HEK293 (cell line): ENCODE measurements around the gene ACSM4.

Experiments used
- CTCF ChIA-PET: fragments of 350-600 bp; formaldehyde crosslinking; extraction: SDS; loops from one replicate; lab custom pipeline; 2021; ENCODE audit warnings: antibody characterized with exemption; lab: Yijun Ruan, JAX
- POLR2A ChIA-PET: fragments of 300-600 bp; formaldehyde crosslinking; extraction: SDS; loops from one replicate; lab custom pipeline; 2020; ENCODE audit warnings: antibody characterized with exemption, inconsistent platforms; lab: Yijun Ruan, JAX
- H3K27ac ChIP-seq: fragments of 200-500 bp; sonication (Bioruptor generic); 2 replicates; pipeline ENCODE4 v1.5.1; 2014; ENCODE audit warnings: low read depth, low read length, control low read depth, inconsistent platforms; ENCODE audit errors: extremely low read depth
- H3K36me3 ChIP-seq, 2 experiments: fragments of 200-500 bp in 1 of 2; sonication (Bioruptor generic) in 1 of 2; 1 replicate in 1 of 2; 2 replicates in 1 of 2; pipeline ENCODE4 v1.5.1; 2014 to 2017; ENCODE audit warnings: inconsistent platforms in 2 of 2, low read length in 2 of 2; ENCODE audit not compliant: control insufficient read depth in 2 of 2, insufficient read depth in 1 of 2
- H3K4me1 ChIP-seq: fragments of 200-500 bp; sonication (Bioruptor generic); 2 replicates; pipeline ENCODE4 v1.5.1; 2014; ENCODE audit warnings: mild to moderate bottlenecking, low read length, inconsistent platforms; ENCODE audit not compliant: control insufficient read depth, insufficient read depth
- H3K4me3 ChIP-seq: 2 replicates; pipeline ENCODE4 v1.5.1; 2011; ENCODE audit warnings: low read depth, mild to moderate bottlenecking, control low read depth, low read length, moderate library complexity
- H3K9me3 ChIP-seq: fragments of 200-500 bp; sonication (Bioruptor generic); 2 replicates; pipeline ENCODE4 v1.5.1; 2014; ENCODE audit warnings: low read depth, low read length, inconsistent platforms; ENCODE audit not compliant: control insufficient read depth, insufficient read depth
- GFI1B ChIP-seq: fragments of 450-650 bp; formaldehyde crosslinking; IDR thresholded peaks from 2 replicates; pipeline ENCODE4 v1.5.1; 2016; ENCODE audit warnings: missing biosample characterization, missing genetic modification characterization
- REPIN1 ChIP-seq: fragments of 450-650 bp; formaldehyde crosslinking; IDR thresholded peaks from 2 replicates; pipeline ENCODE4 v1.5.1; 2017; ENCODE audit warnings: missing biosample characterization, missing genetic modification characterization, low read depth
- ZNF214 ChIP-seq: fragments of 450-650 bp; formaldehyde crosslinking; IDR thresholded peaks from 2 replicates; pipeline ENCODE4 v1.5.1; 2017; ENCODE audit warnings: missing biosample characterization, mild to moderate bottlenecking, missing genetic modification characterization, borderline replicate concordance
- ZNF544 ChIP-seq: fragments of 450-650 bp; formaldehyde crosslinking; IDR thresholded peaks from 2 replicates; pipeline ENCODE4 v1.5.0; 2017; ENCODE audit warnings: missing biosample characterization, missing genetic modification characterization
- ZNF664 ChIP-seq: fragments of 450-650 bp; formaldehyde crosslinking; IDR thresholded peaks from 2 replicates; pipeline ENCODE4 v1.5.1; 2016; ENCODE audit warnings: missing biosample characterization, missing genetic modification characterization
- TF ChIP-seq, protein P1 (sequence below): fragments of 450-650 bp; formaldehyde crosslinking; conservative IDR thresholded peaks from 2 replicates; pipeline ENCODE4 v1.5.1; 2016; ENCODE audit warnings: low read depth, missing biosample characterization, missing genetic modification characterization
- TF ChIP-seq, protein P2 (sequence below): fragments of 450-650 bp; IDR thresholded peaks from 2 replicates; pipeline ENCODE4 v1.5.1; 2018; ENCODE audit warnings: missing biosample characterization, mild to moderate bottlenecking, missing genetic modification characterization
- TF ChIP-seq, protein P3 (sequence below): fragments of 450-650 bp; formaldehyde crosslinking; IDR thresholded peaks from 2 replicates; pipeline ENCODE4 v1.5.1; 2016; ENCODE audit warnings: missing biosample characterization, missing genetic modification characterization
- TF ChIP-seq, protein P4 (sequence below): fragments of 450-650 bp; formaldehyde crosslinking; IDR thresholded peaks from 2 replicates; pipeline ENCODE4 v1.5.1; 2016; ENCODE audit warnings: missing biosample characterization, missing genetic modification characterization, low read depth
- TF ChIP-seq, protein P5 (sequence below): fragments of 450-650 bp; formaldehyde crosslinking; IDR thresholded peaks from 2 replicates; pipeline ENCODE4 v1.5.0; 2017; ENCODE audit warnings: missing biosample characterization, missing genetic modification characterization, borderline replicate concordance
- TF ChIP-seq, protein P6 (sequence below): fragments of 450-650 bp; formaldehyde crosslinking; IDR thresholded peaks from 2 replicates; pipeline ENCODE4 v1.5.1; 2016; ENCODE audit warnings: missing biosample characterization, missing genetic modification characterization

Gene ACSM4

DNA sequence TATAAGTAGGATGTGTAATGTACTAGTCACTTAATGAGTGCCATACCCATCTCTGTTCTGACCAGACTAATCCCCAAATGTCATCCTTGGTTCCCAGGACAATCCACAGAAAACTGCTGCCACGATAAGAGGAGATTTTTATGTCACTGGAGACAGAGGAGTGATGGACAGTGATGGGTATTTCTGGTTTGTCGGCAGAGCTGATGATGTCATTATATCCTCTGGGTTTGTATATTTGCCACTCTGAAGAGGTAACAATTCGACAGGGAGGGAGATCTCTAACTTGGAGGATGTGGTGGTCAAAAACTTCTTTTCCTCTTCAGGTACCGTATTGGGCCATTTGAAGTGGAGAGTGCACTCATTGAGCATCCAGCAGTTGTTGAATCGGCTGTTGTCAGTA, 20.3 kb downstream of the ACSM4 start:
- CTCF ChIA-PET = interaction anchor here (0.6 kb wide), 1 partner anchor 625 kb away, joined by 5 read pairs; no protein-coding TSS in a partner anchor
- H3K27ac ChIP-seq = no peak overlapping the region
- H3K4me1 ChIP-seq = no peaks in the 10 kb centered on the region
- POLR2A ChIA-PET = no interaction called here
- no peaks in the 10 kb centered on the region for H3K36me3 ChIP-seq
- TF ChIP-seq, protein P1, sequence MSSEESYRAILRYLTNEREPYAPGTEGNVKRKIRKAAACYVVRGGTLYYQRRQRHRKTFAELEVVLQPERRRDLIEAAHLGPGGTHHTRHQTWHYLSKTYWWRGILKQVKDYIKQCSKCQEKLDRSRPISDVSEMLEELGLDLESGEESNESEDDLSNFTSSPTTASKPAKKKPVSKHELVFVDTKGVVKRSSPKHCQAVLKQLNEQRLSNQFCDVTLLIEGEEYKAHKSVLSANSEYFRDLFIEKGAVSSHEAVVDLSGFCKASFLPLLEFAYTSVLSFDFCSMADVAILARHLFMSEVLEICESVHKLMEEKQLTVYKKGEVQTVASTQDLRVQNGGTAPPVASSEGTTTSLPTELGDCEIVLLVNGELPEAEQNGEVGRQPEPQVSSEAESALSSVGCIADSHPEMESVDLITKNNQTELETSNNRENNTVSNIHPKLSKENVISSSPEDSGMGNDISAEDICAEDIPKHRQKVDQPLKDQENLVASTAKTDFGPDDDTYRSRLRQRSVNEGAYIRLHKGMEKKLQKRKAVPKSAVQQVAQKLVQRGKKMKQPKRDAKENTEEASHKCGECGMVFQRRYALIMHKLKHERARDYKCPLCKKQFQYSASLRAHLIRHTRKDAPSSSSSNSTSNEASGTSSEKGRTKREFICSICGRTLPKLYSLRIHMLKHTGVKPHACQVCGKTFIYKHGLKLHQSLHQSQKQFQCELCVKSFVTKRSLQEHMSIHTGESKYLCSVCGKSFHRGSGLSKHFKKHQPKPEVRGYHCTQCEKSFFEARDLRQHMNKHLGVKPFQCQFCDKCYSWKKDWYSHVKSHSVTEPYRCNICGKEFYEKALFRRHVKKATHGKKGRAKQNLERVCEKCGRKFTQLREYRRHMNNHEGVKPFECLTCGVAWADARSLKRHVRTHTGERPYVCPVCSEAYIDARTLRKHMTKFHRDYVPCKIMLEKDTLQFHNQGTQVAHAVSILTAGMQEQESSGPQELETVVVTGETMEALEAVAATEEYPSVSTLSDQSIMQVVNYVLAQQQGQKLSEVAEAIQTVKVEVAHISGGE (tag by site-specific recombination) = no peak
- TF ChIP-seq, protein P2, sequence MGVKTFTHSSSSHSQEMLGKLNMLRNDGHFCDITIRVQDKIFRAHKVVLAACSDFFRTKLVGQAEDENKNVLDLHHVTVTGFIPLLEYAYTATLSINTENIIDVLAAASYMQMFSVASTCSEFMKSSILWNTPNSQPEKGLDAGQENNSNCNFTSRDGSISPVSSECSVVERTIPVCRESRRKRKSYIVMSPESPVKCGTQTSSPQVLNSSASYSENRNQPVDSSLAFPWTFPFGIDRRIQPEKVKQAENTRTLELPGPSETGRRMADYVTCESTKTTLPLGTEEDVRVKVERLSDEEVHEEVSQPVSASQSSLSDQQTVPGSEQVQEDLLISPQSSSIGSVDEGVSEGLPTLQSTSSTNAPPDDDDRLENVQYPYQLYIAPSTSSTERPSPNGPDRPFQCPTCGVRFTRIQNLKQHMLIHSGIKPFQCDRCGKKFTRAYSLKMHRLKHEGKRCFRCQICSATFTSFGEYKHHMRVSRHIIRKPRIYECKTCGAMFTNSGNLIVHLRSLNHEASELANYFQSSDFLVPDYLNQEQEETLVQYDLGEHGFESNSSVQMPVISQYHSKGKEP (tag by site-specific recombination) = no peak
- TF ChIP-seq, protein P3, sequence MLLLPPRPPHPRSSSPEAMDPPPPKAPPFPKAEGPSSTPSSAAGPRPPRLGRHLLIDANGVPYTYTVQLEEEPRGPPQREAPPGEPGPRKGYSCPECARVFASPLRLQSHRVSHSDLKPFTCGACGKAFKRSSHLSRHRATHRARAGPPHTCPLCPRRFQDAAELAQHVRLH (tag by site-specific recombination) = no peak
- TF ChIP-seq GFI1B (no peak), ZNF544 (no peak)
- TF ChIP-seq, protein P4, sequence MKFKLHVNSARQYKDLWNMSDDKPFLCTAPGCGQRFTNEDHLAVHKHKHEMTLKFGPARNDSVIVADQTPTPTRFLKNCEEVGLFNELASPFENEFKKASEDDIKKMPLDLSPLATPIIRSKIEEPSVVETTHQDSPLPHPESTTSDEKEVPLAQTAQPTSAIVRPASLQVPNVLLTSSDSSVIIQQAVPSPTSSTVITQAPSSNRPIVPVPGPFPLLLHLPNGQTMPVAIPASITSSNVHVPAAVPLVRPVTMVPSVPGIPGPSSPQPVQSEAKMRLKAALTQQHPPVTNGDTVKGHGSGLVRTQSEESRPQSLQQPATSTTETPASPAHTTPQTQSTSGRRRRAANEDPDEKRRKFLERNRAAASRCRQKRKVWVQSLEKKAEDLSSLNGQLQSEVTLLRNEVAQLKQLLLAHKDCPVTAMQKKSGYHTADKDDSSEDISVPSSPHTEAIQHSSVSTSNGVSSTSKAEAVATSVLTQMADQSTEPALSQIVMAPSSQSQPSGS (tag by site-specific recombination) = peak; percentile 52; the same call in 1 of the 2 replicates
- TF ChIP-seq, protein P5, sequence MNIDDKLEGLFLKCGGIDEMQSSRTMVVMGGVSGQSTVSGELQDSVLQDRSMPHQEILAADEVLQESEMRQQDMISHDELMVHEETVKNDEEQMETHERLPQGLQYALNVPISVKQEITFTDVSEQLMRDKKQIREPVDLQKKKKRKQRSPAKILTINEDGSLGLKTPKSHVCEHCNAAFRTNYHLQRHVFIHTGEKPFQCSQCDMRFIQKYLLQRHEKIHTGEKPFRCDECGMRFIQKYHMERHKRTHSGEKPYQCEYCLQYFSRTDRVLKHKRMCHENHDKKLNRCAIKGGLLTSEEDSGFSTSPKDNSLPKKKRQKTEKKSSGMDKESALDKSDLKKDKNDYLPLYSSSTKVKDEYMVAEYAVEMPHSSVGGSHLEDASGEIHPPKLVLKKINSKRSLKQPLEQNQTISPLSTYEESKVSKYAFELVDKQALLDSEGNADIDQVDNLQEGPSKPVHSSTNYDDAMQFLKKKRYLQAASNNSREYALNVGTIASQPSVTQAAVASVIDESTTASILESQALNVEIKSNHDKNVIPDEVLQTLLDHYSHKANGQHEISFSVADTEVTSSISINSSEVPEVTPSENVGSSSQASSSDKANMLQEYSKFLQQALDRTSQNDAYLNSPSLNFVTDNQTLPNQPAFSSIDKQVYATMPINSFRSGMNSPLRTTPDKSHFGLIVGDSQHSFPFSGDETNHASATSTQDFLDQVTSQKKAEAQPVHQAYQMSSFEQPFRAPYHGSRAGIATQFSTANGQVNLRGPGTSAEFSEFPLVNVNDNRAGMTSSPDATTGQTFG = no peak
- no peaks in the 10 kb centered on the region for H3K9me3 ChIP-seq
- H3K4me3 ChIP-seq = no peak overlapping the region

DNA sequence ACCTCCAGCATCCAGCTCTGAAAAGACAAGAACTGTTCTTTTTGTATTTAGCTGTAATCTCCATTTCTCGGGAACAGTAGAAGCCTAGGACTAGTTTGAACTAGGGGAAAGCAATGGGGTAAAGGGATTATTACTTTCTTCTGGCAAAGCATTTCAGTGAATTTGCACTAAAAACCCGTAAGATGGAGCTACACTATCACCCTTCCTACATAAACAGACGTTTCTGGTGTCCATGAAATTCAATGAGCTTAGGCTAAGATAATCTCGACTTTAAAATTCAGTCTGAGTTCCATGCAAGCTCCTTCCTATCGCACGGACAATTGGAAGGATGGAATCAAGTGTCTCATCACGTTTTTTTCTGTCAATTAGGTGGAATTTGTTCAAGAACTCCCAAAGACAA, 24.0 kb downstream of the ACSM4 start:
- H3K4me3 ChIP-seq = no peak overlapping the region
- ChIA-PET POLR2A (no interaction called here), CTCF (no interaction called here)
- H3K27ac ChIP-seq = no peak overlapping the region
- TF ChIP-seq, protein P6, sequence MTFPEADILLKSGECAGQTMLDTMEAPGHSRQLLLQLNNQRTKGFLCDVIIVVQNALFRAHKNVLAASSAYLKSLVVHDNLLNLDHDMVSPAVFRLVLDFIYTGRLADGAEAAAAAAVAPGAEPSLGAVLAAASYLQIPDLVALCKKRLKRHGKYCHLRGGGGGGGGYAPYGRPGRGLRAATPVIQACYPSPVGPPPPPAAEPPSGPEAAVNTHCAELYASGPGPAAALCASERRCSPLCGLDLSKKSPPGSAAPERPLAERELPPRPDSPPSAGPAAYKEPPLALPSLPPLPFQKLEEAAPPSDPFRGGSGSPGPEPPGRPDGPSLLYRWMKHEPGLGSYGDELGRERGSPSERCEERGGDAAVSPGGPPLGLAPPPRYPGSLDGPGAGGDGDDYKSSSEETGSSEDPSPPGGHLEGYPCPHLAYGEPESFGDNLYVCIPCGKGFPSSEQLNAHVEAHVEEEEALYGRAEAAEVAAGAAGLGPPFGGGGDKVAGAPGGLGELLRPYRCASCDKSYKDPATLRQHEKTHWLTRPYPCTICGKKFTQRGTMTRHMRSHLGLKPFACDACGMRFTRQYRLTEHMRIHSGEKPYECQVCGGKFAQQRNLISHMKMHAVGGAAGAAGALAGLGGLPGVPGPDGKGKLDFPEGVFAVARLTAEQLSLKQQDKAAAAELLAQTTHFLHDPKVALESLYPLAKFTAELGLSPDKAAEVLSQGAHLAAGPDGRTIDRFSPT (tag by site-specific recombination) = no peak
- TF ChIP-seq ZNF214 (tag by site-specific recombination) (no peak), ZNF664 (no peak), REPIN1 (tag by site-specific recombination) (no peak)
- no peaks in the 10 kb centered on the region for H3K4me1 ChIP-seq
- H3K36me3 ChIP-seq = no peaks in the 10 kb centered on the region
- H3K9me3 ChIP-seq = no peaks in the 10 kb centered on the region
